Measurements from ENCODE around the gene CCNJL.

DNA sequence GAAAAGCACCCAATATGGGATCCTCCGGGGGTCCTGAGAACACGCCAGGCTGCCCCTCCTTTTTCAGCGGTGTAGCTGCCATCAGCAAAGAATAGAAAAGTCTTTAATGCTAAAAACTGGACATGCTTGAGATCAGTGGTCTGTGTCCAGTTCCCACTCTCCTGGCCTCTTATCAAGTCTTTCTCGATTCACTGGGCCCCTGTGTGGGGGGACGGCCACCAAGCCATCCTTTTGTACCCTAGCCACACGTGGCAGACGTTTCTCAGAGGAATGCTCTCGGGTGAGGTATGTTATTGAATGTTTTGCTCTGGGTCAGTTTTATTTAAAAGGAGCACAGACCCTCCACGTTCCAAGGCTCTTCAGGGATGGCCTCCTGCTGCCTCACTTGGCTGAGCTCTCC lies 59.4 kb downstream of the CCNJL start:
- no peak for TF ChIP-seq GTF2F1 (IDR thresholded peaks at IDR 0.05; ENCODE audit: borderline replicate concordance, low read depth, low read length)
- no peak for TF ChIP-seq EZH2 (IDR thresholded peaks at IDR 0.05; ENCODE audit: low read depth, low read length, severe bottlenecking)
- TF ChIP-seq SIN3A (conservative IDR thresholded peaks at IDR 0.05 in 1 of 2, IDR thresholded peaks at IDR 0.05 in 1 of 2; ENCODE audit: low read depth in 1 of 2, low read length in 2 of 2), result no peak

All from H1 (cell line).